IgD-negative memory B cell (primary cell): ENCODE measurements around the gene USP32. TPM values are rescaled to one million over a fixed set of nuclear protein-coding genes. Genes with fewer than 3 reads are reported as not detected.

Source experiments
- H3K27ac Mint-ChIP-seq, 3 donors: one replicate each; pipeline ENCODE4 v1.8.0; 2020 to 2022; ENCODE audit warnings: mild to moderate bottlenecking in 3 of 3, mixed read lengths in 3 of 3, moderate library complexity in 1 of 3
- H3K27me3 Mint-ChIP-seq: one replicate; pipeline ENCODE4 v1.8.0; 2021; ENCODE audit warnings: mixed read lengths
- H3K36me3 Mint-ChIP-seq: one replicate; pipeline ENCODE4 v1.8.0; 2020; ENCODE audit warnings: mild to moderate bottlenecking, mixed read lengths
- H3K4me1 Mint-ChIP-seq, 3 donors: one replicate each; pipeline ENCODE4 v1.8.0; 2020 to 2022; ENCODE audit warnings: mixed read lengths in 3 of 3, mild to moderate bottlenecking in 1 of 3
- H3K4me3 Mint-ChIP-seq, 4 donors: one replicate each; pipeline ENCODE4 v1.8.0; 2020 to 2022; ENCODE audit warnings: mild to moderate bottlenecking in 4 of 4, mixed read lengths in 4 of 4, moderate library complexity in 3 of 4
- H3K9me3 Mint-ChIP-seq, 3 donors: one replicate each; pipeline ENCODE4 v1.8.0; 2020 to 2021; ENCODE audit warnings: mixed read lengths in 3 of 3, mild to moderate bottlenecking in 1 of 3
- polyA plus RNA-seq: library from polyadenylated mRNA; unstranded; fragments of 300-500 nt; fragmentation: Illumina TruSeq; gene quantifications from one replicate; pipeline ENCODE4 v1.2.3, GENCODE V29; 2021

Gene USP32
- polyA plus RNA-seq, 1 donor from 2014 or later: 6.5 TPM

DNA sequence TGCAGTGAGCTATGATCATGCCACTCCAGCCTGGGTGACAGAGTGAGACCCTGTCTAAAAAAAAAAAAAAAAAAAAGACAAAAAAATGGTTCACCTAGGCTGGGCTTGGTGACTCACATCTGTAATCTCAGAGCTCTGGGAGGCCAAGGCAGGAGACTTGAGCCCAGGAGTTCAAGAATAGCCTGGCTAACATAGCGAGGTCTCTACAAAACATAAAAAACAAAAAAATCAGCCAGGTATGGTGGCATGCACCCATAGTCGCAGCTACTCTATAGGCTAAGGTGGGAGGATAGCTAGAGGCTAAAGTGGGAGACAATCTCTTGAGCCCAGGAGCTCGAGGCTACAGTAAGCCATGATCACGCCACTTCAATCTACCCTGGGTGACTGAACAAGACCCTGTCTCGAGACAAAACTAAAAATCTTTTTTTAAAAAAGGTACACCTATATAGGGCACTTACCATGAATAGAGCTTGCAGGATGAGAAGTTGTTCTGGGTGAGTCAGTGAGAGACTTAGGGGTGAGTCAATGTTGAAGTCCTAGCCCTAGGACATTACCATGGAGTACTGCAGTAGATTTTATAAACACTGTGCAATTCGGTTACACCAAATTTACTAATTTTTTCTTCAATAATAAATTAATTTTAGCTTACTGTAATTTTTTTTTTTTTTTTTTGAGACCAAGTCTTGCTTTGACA lies 19.0 kb downstream of the USP32 start:
- Mint-ChIP-seq H3K27ac (no peak overlapping the region), H3K4me1 (peaks cover 13 to 15% (median 15%) of the 10 kb centered on the region in 3 donors), H3K36me3 (peaks cover 6% of the 10 kb centered on the region), H3K9me3 (no peaks in the 10 kb centered on the region), H3K4me3 (no peak overlapping the region), H3K27me3 (no peaks in the 10 kb centered on the region)

DNA sequence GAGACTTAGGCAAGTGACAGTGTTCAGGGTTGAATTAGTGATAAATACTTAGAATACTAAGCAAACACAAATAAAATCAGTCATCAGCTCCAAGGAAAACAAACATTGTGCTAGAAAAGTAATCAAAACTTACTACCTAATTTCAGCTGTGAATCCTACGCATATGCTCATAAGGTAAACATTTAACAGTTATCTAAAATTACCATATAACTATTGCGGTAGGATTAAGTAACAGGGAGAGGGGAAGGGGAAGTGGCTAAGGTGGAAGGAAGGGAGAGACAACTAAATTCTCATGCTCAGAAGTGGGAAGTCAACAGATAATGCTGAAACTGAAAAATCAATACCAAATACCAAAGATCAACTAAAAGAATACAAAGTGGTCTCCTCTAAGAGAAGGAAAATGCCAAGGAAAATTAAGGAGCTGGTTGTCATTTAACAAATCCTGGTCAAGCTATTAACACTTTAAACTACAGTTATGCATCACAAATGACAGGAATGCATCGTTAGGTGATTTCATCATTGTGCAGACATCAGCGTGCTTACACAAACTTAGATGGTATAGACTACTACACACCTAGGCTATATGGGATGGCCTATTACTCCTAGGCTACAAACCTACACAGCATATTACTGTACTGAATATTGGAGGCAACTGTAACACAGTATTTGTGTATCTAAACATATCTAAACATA lies 20.0 kb downstream of the USP32 start:
- Mint-ChIP-seq H3K27me3 (no peaks in the 10 kb centered on the region), H3K36me3 (peaks cover 6% of the 10 kb centered on the region), H3K9me3 (no peaks in the 10 kb centered on the region), H3K4me1 (peaks cover 13 to 15% (median 14%) of the 10 kb centered on the region in 3 donors), H3K4me3 (peak overlapping the region in 1 of 4 donors; percentile 83), H3K27ac (peak overlapping the region in 2 of 3 donors; percentile 51 to 81)

DNA sequence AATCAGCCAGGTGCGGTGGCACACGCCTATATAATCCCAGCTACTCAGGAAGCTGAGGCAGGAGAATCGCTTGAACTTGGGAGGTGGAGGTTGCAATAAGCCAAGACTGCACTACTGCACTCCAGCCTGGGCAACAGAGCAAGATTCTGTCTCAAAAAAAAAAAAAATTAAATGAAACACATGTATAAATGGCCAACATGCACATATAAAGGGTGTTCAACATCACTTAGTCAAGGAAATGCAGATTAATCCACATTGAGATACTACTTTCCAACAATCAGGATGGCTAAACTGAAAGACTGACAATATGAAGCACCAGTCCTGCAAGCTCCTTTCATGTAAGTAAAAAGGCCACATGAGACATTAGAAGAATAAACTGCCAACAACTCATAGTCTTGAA lies 20.5 kb downstream of the USP32 start:
- H3K36me3 Mint-ChIP-seq: peaks cover 6% of the 10 kb centered on the region
- H3K27me3 Mint-ChIP-seq: no peaks in the 10 kb centered on the region
- peak overlapping the region in 1 of 3 donors; percentile 81 for H3K27ac Mint-ChIP-seq
- H3K9me3 Mint-ChIP-seq: no peaks in the 10 kb centered on the region
- H3K4me3 Mint-ChIP-seq: peak overlapping the region in 1 of 4 donors; percentile 83
- peaks cover 13 to 15% (median 14%) of the 10 kb centered on the region in 3 donors for H3K4me1 Mint-ChIP-seq

DNA sequence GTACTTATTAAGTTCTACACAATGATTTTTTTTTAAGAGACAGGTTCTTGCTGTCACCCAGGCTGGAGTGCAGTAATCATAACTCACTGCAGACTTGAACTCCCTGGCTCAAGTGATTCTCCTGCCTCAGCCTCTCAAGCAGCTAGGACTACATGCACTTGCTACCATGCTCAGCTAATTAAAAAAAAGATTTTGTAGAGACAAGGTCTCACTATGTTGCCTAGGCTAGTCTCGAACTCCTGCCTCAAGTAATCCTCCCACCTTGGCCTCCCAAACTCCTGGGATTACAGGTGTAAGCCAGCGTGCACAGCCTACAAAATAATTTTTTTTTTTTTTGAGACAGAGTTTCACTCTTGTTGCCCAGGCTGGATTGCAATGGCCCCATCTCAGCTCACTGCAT lies 22.2 kb downstream of the USP32 start:
- H3K36me3 Mint-ChIP-seq: peaks cover 3% of the 10 kb centered on the region
- H3K4me3 Mint-ChIP-seq: no peak overlapping the region
- H3K4me1 Mint-ChIP-seq: peaks cover 10 to 15% (median 12%) of the 10 kb centered on the region in 3 donors
- H3K9me3 Mint-ChIP-seq: no peaks in the 10 kb centered on the region
- no peak overlapping the region for H3K27ac Mint-ChIP-seq
- no peaks in the 10 kb centered on the region for H3K27me3 Mint-ChIP-seq

DNA sequence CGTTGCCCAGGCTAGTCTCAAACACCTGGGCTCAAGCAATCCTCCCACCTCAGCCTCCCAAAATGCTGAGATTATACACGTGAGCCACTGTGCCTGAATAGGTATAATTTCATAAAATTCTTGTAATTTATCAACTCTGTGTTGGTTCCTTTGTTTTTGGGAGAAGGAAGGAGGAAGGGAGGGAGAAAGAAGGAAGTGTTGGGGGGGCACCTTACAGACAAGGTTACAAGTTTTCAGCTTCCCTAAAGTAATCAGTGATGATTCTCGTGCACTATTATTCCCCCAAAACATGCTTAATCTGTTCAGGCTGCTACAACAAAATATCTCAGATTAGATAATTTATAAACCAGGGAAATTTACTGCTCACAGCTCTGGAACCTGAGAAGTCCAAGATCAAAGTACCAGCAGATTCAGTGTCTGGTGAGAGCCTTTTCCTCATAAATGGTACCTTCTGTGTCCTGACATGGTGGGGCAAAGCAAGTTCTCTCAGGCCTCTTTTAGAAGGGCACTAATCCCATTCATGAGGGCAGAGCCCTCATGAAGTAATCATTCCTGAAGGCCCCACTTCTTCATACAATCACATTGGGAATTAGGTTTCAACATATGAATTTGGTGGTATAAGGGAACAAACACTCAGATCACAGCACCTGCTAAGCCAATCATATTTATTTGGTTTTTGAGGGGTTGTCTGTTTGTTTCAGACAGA lies 28.1 kb downstream of the USP32 start:
- H3K4me1 Mint-ChIP-seq: peaks cover 0 to 18% (median 3%) of the 10 kb centered on the region in 3 donors
- no peak overlapping the region for H3K27ac Mint-ChIP-seq
- H3K36me3 Mint-ChIP-seq: no peaks in the 10 kb centered on the region
- peak overlapping the region in 1 of 4 donors; percentile 58 for H3K4me3 Mint-ChIP-seq
- no peaks in the 10 kb centered on the region for H3K27me3 Mint-ChIP-seq
- no peaks in the 10 kb centered on the region for H3K9me3 Mint-ChIP-seq

DNA sequence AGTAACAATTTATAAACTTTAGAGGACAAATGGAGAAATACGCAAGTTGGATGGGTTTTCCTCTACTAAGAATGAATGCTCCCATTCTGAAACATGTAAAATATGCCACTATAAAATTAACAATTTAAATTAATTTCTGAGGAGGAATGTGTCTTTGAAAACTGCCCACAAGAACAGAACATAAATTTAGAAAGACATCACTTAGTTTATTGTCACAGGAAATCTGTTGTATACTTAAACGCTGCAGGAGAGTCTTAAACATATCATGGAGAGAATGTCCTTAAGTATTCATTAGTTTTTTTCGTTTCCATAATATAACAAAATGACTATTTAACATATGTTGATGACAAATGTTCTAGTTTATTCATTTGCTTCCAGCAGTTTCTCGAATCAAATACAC lies 29.6 kb downstream of the USP32 start:
- H3K4me1 Mint-ChIP-seq: peaks cover 0 to 10% (median 3%) of the 10 kb centered on the region in 3 donors
- H3K27me3 Mint-ChIP-seq: no peaks in the 10 kb centered on the region
- peaks cover 1% of the 10 kb centered on the region for H3K36me3 Mint-ChIP-seq
- H3K9me3 Mint-ChIP-seq: no peaks in the 10 kb centered on the region
- H3K4me3 Mint-ChIP-seq: no peak overlapping the region
- H3K27ac Mint-ChIP-seq: no peak overlapping the region

DNA sequence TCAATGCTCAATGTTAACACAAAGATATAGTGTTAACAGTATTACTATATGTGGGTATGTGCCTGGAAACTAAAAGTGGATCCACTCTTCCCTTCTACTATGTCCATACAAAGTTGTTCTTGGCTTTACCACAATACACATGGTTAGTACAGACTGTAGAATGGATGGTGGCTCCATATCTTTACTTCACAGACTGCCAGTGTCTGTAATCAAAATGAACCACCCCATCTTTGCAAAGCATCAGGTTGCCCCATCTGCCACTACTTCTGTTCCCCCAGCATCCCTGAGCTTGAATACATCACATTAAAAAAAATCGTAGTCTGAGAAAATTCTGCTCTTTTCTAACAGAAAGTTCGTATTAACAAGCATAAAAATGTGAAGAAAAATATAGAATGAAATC lies 30.0 kb downstream of the USP32 start:
- Mint-ChIP-seq H3K27me3 (no peaks in the 10 kb centered on the region), H3K36me3 (peaks cover 1% of the 10 kb centered on the region), H3K9me3 (peaks cover 0 to under 1% (median 0%) of the 10 kb centered on the region in 3 donors), H3K4me1 (peaks cover 0 to 12% (median 4%) of the 10 kb centered on the region in 3 donors), H3K27ac (no peak overlapping the region), H3K4me3 (no peak overlapping the region)

DNA sequence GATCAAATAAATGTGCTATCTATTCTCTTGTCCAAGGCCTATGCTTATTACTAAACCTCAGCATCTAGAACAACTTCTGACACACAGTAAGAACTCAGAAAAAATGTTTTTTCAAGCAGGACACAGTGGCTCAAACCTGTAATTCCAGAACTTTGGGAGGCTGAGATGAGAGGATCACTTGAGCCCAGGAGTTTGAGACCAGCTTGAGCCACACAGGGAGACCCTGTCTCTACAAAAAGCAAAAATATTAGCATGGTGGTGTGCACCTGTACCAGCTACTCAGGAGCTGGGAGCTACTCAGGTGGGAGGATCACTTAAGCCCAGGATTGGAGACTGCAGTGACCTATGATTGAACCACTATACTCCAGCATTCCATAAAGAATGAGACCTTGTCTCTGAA lies 32.5 kb downstream of the USP32 start:
- Mint-ChIP-seq H3K36me3 (peaks cover 1% of the 10 kb centered on the region), H3K27ac (no peak overlapping the region), H3K9me3 (peaks cover 0 to 5% (median 4%) of the 10 kb centered on the region in 3 donors), H3K4me3 (no peak overlapping the region), H3K4me1 (peaks cover 12 to 31% (median 19%) of the 10 kb centered on the region in 3 donors), H3K27me3 (no peaks in the 10 kb centered on the region)

DNA sequence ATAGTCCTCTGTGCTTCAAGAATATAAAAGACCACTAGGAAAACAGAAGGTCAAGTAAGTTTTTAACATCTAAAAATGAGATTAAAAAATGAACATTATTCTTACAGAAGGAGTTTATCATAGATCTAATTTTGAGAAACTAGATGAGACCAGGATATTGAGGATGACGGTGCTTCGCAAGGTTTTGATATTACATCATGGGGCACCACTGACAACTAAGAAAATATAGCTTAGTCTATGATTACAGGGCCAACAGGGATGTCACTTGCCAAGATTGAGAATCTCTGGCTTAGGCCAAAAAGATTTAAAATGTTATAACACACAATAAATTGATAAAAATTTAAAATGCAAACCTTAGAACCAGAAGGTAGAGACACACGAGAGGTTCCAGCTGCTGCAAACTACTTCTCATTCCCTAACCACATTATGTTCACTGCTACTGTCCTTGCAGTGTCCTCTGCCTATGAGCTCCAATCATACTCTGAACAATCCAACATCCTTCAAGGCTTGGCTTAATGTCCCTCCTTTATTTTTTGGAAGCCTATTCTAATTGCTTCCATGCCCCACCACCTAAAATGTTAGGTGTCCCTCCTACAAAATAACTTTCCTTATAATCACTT lies 33.2 kb downstream of the USP32 start:
- Mint-ChIP-seq H3K27me3 (no peaks in the 10 kb centered on the region), H3K27ac (peak overlapping the region in 1 of 3 donors; percentile 27), H3K4me3 (no peak overlapping the region), H3K36me3 (peaks cover 1% of the 10 kb centered on the region), H3K4me1 (peaks cover 15 to 31% (median 22%) of the 10 kb centered on the region in 3 donors), H3K9me3 (peaks cover 0 to 5% (median 4%) of the 10 kb centered on the region in 3 donors)

DNA sequence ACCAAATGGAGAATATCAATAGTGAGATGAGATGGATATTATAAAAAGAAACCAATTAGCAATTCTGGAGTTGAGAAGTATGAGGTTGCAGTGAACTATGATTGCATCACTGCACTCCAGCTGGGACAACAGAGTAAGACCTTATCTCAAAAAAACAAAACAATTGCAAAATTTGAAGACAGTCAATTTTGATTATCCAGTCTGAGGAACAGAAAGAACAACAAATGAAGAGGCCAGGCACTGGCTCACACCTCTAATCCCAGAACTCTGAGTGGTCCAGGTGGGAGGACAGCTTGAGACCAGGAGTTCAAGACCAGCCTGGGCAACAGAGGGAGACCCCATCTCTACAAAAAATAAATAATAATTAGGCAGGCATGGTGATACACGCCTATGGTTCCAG lies 35.0 kb downstream of the USP32 start:
- H3K4me1 Mint-ChIP-seq: peaks cover 15 to 32% (median 26%) of the 10 kb centered on the region in 3 donors
- H3K4me3 Mint-ChIP-seq: no peak overlapping the region
- no peaks in the 10 kb centered on the region for H3K27me3 Mint-ChIP-seq
- peaks cover 0 to 5% (median 4%) of the 10 kb centered on the region in 3 donors for H3K9me3 Mint-ChIP-seq
- H3K36me3 Mint-ChIP-seq: peaks cover 1% of the 10 kb centered on the region
- no peak overlapping the region for H3K27ac Mint-ChIP-seq

DNA sequence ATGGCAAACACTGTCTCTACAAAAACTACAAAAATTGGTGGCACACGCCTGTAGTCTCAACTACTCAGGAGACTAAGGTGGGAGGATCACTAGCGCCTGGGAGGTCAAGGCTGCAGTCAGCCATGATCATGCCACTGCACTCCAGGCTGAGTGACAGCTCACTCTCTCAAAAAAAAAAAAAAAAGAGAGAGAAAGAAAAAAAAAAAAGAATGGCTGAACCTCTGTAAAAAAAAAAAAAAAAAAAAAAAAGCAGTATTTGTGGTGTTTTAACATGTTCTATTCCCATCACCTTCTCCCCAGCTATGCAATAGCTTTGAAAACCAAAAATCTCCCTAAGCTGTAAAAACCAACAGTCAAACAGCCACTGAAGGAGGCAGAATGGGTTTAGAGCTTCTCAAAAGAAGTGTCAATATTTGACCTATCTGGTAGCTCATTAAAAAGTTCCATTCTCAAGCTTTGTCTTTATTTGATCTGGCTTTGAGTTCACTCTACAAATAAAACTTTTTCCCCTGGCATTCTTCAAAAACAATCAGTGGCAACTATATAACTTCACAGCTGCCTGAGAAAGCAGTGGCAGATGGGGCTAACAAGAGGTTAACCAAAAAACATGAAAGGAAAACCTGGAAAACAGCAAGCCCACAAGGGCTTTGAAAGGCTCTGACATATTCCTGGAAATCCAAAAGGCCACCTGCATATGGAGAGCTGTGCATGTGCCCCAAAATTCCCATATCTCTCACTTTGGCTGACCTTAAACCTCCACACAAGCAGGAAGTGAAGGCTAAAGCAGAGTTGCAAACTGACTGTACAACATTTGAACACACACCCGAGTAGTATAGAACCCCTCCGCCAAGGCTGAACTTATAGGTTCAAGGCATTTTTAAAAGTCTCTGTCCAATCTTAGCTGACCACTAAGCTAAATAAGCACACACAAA lies 36.0 kb downstream of the USP32 start:
- Mint-ChIP-seq H3K27me3 (no peaks in the 10 kb centered on the region), H3K9me3 (peaks cover 0 to 5% (median 4%) of the 10 kb centered on the region in 3 donors), H3K27ac (peak overlapping the region in 1 of 3 donors; percentile 27), H3K4me1 (peaks cover 19 to 33% (median 26%) of the 10 kb centered on the region in 3 donors), H3K4me3 (peak overlapping the region in 1 of 4 donors; percentile 72), H3K36me3 (peaks cover 1% of the 10 kb centered on the region)

DNA sequence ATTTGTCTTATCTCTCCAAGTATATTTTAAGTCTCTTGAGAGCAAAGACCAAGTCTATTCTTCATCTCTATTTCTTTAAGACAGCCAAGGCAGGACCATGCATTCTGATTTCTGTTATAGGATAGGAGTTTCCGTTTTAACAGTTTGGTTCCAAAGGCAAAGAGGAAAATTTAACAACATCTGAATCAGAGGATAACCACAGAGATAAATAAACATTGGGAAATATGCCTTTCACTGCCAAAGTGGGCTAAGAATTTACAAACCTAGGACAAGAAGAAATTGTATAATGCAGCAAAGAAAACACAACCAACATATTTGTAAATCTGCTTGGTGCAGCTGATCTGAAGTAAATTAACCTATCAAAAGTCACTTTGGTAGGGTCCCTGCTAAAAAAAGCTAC lies 37.7 kb downstream of the USP32 start:
- H3K36me3 Mint-ChIP-seq: peaks cover 1% of the 10 kb centered on the region
- H3K4me1 Mint-ChIP-seq: peaks cover 22 to 36% (median 29%) of the 10 kb centered on the region in 3 donors
- H3K9me3 Mint-ChIP-seq: peaks cover 0 to 5% (median 4%) of the 10 kb centered on the region in 3 donors
- no peak overlapping the region for H3K4me3 Mint-ChIP-seq
- no peaks in the 10 kb centered on the region for H3K27me3 Mint-ChIP-seq
- H3K27ac Mint-ChIP-seq: no peak overlapping the region

DNA sequence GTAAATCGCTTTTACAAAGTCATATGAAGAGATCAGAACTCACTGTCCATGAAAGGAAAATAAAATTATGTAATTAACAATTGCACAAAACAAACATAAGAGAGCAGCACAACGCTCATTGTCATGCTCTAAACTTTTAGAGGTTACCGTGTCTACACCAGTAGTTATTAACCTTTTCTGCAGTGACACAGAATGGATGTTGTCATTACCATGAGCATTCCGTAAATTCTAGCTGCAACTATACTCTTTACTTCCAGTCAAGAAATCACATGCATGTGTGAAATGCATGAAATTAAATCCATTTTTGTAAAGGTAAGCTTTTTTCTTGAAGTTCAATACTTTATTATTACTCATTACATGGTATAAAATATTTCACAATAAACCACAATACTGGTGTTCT lies 38.2 kb downstream of the USP32 start:
- Mint-ChIP-seq H3K4me3 (no peak overlapping the region), H3K4me1 (peaks cover 22 to 32% (median 29%) of the 10 kb centered on the region in 3 donors), H3K27me3 (no peaks in the 10 kb centered on the region), H3K36me3 (peaks cover 1% of the 10 kb centered on the region), H3K27ac (no peak overlapping the region), H3K9me3 (peaks cover 0 to 5% (median 4%) of the 10 kb centered on the region in 3 donors)

DNA sequence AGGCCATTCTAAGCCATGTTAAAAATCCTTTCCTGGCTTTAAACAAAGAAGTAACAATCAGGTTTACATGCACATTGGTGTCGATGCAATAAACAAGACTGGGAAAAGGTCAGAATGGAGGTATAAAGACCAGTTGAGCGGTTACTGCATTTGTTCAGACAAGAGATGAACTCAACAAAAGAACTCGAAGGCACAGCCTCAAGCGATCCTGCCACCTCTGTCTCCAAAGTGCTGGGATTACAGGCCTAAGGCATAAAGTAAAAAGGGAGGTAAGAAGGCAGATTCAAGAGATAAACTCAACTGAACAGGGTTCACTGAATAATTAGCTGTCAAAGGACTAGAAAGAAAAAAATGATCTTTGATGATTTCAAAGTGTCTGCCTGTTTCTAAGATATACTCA lies 39.4 kb downstream of the USP32 start:
- Mint-ChIP-seq H3K27ac (no peak overlapping the region), H3K36me3 (no peaks in the 10 kb centered on the region), H3K27me3 (no peaks in the 10 kb centered on the region), H3K4me1 (peaks cover 22 to 32% (median 29%) of the 10 kb centered on the region in 3 donors), H3K4me3 (no peak overlapping the region), H3K9me3 (peaks cover 0 to 5% (median 4%) of the 10 kb centered on the region in 3 donors)
